ENCODE results near the gene ACOT11.
"Not testable (repeated sequence)": the region's sequence is repeated elsewhere in the genome, so short reads cannot be mapped to it uniquely, and the experiment has no call there.

ACOT11 gene

DNA sequence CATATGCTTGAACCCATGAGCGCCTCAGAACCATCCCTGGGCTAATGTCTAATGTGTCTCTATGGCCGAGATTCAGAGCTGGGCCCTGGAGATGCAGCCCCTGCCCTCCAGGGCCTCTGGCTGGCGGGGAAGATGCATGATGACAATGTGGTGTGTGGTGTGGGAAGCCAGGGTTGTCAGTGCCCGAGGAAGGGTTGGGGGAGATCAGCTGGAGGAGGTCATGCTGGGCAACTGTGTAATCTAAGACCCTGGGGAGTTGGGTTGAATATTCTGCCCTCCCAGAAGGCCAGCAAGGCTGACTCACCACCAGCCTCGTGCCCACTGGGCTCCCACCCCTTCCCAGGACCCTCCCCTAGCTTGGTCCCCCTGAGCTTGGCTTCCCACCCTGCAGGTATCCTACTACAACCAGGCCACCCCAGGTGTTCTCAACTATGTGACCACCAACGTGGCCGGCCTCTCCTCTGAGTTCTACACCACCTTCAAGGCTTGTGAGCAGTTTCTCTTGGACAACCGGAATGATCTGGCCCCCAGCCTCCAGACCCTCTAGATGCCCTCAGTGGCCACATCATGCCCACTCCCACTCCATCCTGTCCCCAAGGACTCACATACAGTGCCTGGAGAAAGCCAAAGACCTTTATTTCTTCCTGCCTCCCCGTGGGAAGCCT lies 60.7 kb downstream of the ACOT11 start:
- DNase-seq (ENCODE audit: low read depth in 2 of 2), result no peak

DNA sequence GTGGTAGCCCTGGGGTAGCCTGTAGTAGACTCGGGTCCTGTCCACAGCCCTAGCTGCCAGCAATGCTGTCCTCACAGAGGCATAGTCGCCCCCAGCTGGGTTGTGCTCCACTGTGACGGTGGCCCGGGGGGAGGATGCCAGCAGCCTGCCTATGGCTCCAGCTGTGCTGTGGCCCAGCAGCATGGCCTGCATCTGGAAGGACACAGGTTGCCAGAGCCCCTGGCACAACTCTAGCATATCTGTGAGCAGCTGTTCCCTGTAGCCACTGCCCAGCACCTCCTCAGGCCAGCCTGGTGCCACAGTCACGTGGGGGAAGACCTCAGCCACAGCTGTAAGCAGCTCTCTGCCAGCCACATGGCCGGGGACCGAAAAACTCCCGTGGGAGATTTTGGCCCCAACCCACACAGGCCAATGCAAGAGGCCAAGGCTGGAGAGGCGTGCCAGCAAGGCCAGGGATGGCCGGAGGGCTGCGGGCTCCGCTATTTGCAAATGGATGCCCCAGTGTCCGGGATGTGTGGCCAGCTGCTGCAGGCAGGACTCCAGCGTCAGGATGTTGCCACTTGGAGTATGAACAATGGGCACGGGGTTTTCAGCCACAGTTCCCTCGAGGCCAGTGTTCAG lies 61.4 kb downstream of the ACOT11 start:
- no peak for DNase-seq (ENCODE audit: low read depth in 2 of 2)

DNA sequence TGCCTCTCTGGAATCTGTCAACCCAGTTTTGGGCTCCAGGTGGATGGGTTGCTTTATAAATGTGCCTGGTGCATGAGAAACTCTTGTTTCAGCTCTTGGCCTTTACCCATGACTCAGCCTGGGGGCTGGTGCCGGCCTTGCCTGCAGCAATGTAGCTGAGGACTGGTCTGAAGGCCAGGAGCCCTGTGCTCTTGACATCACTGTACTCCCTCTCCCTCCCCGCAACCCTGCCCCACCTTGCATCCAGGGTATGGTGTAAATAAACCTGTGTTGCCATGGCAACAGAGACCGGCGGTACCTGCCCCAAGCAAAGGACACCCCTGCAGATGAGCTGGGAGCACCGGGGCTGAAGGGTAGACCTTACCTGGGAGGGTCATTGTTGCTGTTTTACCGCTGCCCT lies 62.0 kb downstream of the ACOT11 start:
- no peak for DNase-seq (ENCODE audit: low read depth in 2 of 2)

DNA sequence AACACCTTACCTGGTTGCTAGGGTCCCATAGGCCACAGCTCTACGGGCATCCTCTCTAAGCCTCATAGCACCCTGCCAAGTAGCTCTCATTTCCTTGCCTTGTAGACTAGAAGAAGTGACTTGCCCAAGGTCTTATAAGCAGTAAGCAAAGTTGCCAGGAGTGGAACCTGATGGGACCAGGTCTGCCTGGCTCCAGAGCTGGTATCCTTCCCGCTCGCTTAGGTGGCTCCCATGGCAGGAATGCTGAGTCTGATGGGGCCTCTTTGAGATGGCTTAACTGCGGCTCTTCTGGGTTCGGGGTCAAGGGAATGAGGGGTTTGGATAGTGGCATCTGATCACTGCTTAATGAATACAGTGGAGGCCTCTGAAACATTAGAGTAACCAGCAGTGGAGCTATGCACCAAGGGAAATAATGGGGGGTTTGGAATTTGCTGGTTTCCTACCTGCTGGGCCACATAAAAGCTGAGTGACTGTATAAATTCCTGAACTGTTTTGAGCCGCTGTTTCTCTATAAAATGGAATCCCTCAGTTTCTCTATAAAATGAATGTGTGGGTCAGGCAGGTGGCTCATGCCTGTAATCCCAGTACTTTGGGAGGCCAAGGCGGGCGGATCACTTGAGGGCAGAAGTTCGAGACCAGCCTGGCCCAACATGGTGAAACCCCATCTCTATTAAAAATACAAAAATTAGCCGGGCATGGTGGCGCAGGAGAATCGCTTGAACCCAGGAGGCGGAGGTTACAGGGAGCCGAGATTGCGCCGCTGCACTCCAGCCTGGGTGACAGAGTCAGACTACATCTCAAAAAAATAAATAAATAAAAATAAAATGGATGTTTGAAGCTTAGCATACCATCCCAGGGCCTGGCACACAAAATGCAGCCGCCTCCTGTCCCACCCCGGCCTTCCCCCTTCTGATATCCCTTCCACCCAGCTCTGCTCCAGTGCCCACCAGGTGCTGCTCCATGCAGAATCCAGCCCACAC lies 62.9 kb downstream of the ACOT11 start:
- DNase-seq (ENCODE audit: low read depth in 2 of 2), result no peak

DNA sequence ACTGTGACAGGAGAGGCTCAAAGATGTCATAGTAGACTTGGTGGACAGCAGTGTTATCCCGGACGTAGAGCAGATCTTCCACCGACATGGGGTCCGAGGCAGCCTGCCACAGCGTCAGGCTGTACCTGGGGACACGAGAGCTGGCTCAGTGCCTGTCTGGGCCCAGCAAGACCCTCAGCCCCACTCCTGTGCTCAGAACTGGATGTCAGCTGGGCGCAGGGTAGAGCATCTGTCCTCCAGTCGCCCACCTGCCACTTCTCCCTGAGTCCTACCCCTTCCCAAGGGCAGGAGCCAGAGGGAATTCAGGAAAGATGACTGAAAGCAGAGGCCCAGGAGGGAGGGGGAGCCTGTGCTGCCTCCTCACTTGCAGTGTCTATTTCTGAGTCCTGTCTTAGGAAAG lies 63.6 kb downstream of the ACOT11 start:
- no peak for DNase-seq (ENCODE audit: low read depth in 2 of 2)

DNA sequence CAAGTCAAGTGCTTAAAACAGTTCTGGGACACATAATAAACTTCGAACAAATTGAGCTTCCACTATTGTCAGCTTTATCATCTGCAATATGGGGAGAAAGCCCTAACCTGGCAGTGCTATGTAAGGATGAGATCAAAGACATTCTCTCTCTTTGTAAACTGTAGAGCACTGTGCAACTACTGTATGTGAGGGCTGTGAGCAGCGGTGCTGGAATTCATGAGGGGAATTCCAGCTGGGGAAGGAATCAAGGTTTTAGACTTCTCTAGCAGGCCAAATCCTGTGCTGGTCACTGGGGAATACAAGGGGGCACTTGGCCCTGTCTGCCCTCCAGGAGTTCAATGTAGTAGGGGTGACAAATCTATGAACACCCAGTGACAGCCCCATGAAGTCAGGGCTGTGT lies 66.0 kb downstream of the ACOT11 start:
- no peak for DNase-seq (ENCODE audit: low read depth in 2 of 2)

DNA sequence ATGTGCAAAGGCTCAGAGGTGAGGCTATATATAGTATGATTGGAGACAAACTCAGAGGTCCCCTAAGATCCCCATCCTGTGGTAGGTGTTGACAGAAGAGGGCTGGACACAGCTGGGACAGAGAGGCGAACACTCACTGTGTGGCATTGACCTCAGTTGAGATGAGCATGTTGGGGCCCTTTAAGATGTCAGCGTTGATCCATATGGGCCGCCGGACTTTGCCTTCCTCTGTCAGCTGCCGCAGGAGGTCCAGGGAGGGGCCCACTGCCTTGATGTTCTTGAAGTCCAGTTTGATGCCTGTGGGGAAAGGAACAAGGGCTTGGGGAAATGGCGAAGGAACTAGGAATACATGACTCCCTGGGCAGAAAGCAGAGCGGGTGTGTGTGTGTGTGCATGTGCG lies 66.5 kb downstream of the ACOT11 start:
- no peak for DNase-seq (ENCODE audit: low read depth in 2 of 2)

DNA sequence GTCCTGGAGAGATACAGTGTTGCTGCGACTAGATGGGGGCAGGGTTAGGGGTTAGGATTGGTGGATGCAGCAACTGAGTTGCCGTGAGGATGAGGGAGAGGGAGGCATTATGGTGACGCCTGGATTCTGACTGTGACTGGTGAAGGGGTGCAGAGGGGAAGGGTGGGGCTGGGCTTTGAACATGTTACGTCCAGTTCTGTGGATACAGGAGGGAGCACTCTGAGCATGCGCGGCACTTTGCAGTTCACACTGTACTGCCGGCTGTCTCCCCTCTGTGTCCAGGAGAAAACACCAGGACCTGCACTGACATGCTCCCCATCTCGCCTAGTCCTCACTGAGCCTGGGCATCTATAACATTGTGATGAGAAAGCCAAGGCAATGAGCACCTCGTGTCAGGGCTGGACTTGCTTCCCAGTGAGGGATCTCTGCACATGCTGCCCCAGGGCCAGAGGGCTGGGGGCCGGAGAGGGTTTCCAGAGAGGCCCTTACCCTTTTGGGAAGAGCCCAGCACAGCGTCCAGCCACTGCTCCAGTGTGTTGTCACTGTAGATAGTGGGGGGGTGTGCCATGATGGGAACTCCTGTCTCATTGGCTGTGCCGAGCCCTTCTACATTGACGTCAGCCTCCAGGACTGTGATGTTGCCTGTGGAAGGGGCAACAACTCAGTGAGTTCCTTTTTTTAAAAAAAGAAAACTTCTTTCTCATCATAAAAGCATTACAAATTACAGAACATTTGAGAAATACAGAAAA lies 67.7 kb downstream of the ACOT11 start:
- DNase-seq (ENCODE audit: low read depth in 2 of 2), result no peak

DNA sequence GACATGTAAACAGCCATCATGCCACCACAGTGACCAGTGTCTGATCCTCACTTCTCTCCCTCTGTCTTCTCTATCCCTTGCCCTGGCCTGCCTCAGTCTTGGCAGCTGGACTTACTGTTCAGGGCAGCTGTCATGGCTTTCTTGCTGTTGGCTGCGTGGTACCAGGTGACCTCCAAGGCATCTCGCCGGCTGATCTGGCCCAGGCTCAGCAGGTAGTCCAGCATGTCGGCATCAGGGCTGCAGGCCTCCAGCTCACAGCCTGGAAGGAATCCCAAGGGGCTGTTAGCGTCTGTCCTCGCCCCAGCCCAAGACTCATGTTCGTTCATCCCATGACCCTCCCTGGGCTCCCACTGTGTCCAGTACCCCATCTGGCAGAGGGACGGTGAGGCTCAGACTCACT lies 71.7 kb downstream of the ACOT11 start:
- no peak for DNase-seq (ENCODE audit: low read depth in 2 of 2)

DNA sequence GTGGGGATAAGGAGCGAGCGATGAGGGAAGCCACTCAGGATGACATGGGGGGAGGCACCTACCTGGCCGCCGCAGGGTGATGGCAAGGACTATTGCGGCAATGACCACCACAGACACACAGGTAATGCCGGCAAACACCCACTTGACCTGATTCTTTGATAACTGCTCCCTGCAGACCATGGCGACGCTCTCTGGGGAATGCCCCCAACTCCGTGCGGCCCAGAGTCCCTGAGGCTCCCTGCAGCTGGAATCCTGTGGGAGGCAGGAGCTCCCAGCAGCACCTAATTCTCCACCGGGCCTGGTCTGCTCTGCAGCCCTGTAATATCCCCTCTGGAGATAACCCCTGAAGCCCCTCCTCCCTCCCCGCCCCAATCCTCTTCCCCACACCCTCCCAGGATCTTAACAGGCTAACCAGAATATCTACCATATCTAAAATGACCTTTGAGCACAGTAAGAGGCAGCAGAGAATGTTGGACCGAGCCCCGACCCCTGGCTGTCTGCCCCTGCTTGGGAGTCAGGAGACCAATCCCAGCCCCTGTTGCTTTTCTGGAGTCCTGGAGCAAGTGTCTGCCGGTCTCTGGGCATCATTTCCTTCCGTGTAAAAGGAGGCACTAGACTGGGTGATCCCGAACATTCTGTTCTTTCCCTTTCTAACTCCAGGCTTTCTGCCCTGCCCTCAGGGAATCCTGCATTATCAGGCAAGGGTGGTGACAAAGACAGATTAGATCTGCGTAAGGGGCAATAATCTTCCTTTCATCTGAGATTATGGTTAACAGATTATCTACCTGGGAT lies 75.4 kb downstream of the ACOT11 start, which contains the start of gene FAM151A:
Gene FAM151A (minus strand): TSS at position 310 of the 792 bp plus-strand sequence. CDS start 130 bp downstream, at position 180.
- DNase-seq (ENCODE audit: low read depth in 2 of 2), result no peak

DNA sequence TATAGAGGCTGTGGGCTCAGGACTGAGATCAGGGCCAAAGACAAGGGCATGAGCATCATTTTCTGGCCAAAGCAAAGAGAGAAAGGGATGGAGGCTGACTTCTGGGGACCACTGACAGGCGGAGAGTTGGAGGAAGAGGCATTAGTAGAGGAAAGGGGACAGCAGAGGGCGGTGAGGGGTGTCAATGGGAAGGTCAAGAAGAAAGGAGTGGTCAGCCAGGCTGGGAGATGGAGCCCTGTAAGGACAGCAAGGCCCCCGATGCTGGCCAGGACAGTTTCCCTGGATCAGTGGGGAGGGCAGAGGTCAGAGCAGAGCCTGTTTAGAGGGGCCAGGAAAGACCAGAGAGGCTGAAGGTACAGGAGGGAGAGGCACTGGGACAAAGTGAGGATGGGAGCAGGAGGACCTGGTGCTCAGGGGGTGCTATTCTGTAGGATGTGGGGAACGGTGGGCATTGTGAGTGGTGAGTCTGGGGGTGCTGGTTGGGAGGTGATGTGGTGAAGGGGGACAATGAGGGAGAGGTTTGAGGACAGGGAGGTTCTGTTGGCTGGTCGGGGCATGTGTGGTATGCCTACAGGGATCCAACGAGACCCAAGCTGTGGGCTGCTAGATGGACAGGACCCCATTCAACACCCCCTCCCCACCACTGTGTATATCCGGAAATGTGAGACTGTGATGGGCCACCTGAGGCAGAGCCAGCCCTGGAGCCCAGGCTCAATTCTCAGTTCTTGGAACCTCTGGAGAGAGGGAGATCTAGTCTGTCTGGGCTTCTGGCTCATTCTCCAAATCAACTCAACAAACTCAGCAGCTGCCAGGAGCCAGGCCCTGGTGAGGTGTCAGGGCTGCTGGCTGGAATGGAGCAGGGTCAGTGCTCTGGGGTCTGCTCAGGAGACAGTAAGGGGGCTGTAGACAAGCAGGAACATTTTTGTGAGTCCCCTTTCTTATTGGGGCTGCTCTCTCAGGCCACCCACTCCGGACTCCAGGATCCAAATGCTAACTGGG lies 76.7 kb downstream of the ACOT11 start:
- no peak for DNase-seq (ENCODE audit: low read depth in 2 of 2)

DNA sequence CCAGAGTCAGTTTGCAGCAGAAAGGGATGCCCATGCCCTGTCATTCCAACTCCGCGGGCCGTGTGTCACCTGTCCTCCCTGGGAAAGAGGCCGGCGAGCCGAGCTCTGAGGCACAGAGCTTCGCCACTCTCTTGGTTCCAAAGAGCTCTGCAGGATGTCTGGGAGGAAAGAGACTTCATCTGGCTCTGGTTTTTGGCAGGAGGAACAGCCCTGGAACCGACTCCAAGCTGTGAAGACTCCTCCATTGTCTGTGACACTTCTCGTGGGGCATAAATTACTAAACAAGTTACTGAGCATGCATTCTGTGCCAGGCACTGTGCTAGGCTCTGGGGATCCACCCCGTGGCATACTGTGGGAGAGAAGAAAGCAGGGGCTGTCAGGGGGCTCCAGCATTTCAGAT lies 79.2 kb downstream of the ACOT11 start:
- DNase-seq (ENCODE audit: low read depth in 2 of 2), result no peak

DNA sequence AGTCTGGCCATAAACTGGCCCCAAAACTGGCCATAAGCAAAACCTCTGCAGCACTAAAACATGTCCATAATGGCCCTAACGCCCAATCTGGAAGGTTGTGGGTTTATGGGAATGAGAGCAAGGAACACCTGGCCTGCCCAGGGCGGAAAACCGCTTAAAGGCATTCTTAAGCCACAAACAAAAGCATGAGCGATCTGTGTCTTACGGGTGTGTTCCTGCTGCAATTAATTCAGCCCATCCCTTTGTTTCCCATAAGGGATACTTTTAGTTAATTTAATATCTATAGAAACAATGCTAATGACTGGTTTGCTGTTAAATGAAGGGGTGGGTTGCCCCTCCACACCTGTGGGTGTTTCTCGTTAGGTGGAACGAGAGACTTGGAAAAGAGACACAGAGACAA lies 87.8 kb downstream of the ACOT11 start:
- not testable (repeated sequence) for DNase-seq (ENCODE audit: low read depth in 2 of 2)

DNA sequence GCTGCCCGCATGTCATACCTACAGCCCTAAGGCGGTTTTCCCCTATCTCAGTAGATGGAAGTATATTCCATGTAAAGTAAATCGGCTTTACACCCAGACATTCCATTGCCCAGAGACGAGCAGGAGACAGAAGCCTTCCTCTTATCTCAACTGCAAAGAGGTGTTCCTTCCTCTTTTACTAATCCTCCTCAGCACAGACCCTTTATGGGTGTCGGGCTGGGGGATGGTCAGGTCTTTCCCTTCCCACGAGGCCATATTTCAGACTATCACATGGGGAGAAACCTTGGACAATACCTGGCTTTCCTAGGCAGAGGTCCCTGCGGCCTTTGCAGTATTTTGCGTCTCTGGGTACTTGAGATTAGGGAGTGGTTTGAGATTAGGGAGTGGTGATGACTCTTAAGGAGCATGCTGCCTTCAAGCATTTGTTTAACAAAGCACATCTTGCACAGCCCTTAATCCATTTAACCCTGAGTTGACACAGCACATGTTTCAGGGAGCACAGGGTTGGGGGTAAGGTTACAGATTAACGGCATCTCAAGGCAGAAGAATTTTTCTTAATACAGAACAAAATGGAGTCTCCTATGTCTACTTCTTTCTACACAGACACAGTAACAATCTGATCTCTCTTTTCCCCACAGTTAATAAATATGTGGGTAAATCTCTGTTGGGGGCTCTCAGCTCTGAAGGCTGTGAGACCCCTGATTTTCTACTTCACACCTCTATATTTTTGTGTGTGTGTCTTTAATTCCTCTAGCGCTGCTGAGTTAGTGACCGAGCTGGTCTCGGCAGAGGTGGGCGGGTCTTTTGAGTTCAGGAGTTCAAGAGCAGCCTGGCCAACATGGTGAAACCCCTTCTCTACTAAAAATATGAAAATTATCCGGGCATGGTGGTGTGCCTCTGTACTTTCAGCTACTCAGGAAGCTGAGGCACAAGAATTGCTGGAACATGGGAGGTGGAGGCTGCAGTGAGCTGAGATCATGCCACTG lies 88.7 kb downstream of the ACOT11 start:
- DNase-seq (ENCODE audit: low read depth in 2 of 2), result not testable (repeated sequence)

DNA sequence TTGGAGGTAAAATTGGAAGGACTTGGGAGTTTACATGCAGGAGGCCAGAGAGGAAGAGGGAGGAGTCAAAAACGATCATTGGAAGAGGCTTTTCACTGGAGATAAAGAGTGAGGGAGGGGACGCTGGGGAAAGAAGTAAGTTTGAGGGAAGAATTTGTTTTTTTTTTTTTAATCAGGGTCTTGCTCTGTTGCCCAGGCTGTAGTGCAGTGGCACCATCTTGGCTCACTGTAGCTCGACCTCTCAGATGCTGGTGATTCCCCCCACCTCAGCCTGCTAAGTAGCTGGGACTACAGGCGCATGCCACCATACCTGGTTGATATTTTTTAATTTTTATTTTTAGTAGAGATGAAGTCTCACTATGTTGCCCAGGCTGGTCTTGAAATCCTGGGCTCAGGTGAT lies 92.3 kb downstream of the ACOT11 start:
- DNase-seq (ENCODE audit: low read depth in 2 of 2), result no peak

DNA sequence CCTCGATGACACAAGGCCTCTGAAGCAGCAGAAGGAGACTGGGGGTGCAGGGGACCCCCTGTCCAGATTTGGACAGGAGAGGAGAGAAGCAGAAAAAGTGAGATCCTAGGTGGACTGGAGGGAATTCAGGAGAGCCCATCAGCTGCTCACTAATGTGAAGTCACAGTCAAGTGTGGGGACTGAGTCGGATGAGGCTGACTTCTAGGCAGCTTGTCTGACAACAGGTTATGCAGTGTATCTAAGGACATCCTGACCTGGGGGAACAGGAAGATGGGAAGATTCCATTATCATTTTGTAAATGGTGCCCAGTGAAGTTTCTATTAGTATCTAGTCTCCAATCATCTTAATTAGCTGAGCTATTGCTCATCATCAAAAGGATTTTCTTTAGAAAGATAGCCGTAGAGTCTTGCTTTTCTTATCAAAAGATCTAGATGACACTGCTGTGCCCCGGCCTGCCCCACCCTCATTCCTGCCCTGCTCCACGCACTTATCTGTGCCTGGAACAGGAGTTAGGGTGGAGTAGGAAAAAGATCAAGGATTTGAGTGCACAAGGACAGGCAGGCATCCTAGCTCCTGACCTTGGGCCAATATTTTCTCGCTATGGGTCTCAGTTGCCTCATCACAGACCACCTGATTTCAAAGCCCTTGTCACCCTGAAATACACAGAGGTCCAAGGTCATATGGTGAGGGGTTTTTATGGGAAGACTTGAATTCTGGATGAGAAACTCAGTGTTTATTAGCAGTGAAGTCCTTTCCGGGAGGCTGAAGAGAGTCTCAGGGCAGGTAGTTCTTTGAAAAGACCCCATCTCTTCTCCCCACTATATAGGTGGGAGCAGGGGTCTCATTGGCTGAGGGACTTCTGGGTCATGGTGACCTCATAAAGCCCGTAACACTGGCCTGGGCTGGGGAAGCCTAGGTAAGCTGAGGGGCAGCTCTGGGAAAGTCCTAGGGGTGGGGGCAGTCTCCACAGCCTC lies 93.1 kb downstream of the ACOT11 start, which contains the start of gene MROH7:
Gene MROH7 (plus strand): TSS at position 924 of the 974 bp plus-strand sequence. CDS start 11,141 bp downstream, outside the sequence.
- DNase-seq (ENCODE audit: low read depth in 2 of 2), result no peak

DNA sequence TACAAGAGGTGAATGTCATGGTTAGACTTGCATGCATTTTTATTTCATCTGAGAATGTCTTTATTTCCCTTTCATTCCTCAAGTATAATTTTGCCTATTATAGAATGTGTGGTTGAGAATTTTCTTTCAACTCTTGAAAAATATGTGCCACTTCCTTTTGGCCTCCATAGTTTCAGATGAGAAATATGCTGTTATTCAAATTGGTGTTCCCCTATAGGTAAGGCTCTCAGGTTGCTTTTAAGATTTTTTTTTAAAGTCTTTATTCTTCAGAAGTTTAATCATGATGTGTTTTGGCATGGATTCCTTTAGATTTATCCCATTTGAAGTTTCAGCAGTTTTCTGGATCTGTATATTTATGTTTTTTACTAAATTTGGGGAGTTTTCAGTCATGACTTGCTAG lies 95.7 kb downstream of the ACOT11 start:
- no peak for DNase-seq (ENCODE audit: low read depth in 2 of 2)
